Stimulated activated CD8-positive, alpha-beta memory T cell treated with anti-CD3 and anti-CD28 coated beads, Interleukin-4, amount 100 ng/mL, for 4 hours (primary cell): ENCODE data around the gene SORCS2.

Experiments used
- DNase-seq, 2 donors: peaks; one replicate each; pipeline ENCODE4 v3.0.0-alpha.2; 2020; ENCODE audit warnings: low read depth in 2 of 2, low spot score in 1 of 2

The SORCS2 gene

DNA sequence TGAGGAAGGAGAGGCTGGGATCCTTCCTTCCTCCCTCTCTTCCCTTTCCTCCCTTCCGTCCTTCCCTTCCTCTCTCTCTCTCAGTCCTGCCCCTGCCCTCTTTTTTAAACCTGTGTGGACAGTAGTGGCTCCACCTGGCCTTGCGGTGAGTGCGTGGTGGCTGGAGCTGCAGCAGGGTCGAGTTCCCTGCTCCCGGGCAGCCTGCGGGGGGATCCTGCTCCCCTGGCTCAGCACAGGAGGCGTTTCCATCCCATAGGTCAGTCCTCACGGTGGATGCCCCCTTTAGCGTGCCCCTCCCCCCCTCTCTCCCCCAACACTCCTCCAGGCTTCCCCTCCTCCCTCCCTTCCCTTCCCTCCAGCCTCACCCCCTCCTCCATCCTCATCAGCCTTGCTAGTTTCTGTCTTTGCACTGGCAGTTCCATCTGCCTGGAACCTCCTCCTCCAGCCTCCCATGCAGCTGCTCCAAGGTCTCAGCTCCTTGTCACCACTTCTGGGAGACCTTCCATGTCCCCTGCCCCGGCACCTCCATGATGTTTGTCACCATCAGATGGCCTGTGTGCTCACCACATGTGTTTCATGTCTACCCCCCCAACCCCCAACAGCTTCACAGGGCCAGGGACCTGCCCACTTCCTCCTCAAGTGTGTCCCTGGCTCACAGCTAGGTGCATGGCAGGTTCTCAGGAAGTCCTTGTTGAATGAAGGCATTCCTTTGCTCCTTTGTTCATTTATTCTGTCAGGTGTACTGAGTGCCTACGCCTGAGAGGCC is 174.0 kb downstream of the SORCS2 start:
- DNase-seq: no peak

DNA sequence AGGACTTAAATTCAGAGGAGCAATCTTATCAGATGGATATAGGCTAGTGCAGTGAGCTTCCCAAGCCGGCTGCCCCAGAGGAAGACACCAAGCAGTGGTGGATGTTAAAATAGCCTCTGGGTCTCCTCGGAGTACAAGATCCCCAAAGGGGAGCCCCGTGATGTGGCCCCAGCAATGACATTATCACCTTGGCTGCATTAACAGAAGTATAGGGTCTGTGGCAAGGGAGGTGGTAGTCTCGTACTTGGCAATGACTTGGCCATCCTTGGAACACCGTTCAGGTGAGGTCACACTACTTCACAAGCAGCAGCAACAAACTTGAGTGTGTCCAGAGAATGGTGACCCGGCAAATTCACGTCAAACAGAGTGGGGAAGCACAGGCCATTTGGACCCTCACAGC is 174.6 kb downstream of the SORCS2 start:
- DNase-seq: no peak

DNA sequence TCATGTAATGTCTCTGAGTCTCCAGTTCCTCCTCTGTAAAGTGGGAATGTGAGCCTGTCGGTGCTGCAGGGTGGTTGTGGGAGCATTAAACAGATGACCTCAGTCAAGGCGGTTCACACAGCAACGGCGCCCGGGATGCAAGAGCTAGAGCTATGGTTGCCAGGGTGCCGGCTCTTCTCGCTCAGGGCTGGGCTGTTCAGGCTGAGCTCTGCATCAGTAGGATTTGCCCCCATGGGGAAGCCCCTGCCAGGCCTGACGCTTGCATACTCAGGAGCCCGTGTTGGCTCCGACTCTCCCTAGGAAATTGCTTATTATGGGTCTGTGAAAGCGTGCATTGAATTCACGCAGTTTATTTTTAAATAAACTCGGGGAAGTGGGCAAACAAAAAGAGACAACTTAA is 175.1 kb downstream of the SORCS2 start:
- DNase-seq: no peak

DNA sequence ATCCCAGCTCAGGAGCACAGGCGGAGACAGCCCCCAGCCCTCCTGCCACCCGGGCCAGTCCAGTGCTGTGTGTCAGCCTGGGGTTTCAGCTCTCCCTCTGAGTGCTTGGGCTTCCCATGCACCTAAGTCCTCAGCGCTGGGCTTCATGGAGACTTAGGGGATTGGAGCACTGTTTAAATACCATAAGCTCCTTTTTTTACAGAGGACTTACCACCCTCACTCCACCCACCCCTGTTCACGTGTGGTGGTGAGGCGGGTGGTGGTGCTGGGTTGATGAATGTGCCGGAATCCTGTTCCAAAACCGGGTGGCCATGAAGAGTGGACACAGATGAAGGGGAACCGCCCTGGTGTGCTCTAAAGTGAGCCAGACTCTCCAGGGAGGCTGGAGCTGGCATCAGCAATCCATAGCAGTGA is 175.5 kb downstream of the SORCS2 start:
- DNase-seq: no peak

DNA sequence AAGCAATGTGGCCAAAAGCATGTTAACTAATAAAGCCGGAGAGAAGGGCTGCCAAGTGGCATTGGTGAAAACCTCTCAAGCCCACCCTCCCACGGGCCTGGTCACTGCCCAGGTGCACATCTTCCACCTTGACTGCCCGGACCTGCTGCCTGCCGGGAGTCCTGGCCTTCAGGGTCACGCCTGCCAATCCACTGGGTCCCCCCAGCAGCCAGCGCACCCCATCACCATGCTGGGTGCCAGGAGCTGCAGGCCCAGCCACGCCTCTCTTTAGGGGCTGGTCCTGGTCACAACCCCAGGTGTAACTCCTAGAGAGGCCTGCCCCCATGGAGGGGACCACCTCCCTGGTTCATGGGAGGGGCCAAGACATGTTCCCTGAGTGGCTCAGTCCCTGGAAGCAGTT is 176.0 kb downstream of the SORCS2 start:
- DNase-seq: no peak

DNA sequence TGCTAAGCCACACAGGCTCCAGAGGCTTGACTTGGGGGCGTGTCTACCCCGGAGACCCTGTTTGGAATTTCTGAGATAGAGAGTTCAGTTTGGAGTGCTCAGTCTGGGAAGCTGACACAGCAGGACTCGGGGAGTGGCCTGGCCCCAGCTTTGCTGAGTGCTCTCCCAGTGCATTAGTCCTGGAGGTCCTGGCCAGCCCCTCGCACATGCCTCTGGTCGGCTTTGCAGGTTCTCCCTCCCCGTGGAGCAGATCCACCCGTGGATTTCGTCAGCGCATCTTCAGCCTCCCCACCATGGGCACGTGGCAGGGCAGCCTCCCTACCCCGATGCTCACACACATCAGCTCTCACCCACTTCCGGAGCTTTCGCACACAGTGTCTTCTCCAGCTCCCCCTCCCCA is 177.2 kb downstream of the SORCS2 start:
- no peak for DNase-seq

DNA sequence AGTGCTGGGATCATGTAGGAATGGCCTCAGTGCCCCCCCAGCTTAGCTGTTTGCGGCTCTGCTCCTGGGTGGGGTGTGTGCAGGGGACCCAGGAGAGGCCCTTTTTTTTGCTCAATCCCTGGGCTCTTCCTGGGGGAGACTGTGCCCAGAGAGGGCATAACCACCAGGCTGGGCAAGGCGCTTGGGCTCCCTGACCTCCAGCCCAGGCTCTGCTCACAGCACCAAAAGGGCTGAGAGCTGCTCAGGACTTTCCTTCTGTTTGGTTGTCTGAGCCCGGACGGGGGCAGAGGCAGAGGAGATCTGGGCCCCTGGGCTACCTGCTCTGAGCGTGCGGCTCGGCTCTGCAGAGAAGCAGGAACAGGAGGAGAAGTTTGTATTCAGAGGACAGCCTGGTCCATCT is 177.7 kb downstream of the SORCS2 start:
- no peak for DNase-seq

DNA sequence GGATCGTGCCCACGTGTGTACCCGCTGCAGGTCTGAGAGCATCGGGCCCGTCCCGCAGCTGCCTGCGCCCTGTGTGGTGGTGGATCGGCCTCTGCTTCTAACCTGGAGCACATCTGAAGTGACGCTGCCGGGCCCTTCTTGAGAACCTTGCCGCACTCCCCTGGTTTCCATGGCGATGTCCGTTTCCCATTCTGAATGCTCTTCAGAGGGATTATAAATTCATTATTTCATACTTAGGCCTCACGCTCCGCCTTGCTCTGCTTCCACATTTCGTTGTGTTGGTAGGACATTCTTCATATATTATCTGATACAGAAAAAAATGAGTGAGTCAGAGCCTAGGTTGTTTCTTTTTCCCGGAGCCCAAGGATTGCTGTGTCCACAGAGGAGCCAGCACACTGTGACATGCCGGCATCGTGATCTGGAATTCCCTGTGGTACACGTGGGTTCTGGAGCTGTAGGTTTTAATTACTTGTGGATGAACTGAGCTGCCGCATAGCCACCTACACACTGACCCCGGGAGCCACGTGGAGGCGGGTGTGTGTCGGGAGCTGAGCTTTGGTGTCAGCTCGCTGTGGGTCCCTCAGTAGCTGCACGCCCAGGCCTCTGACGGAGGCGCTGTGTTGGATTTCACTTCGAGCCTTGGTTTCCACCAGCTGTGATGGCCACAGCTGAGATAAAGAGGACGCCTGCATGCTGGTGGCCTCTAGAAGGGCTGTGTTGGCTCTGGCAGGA is 179.0 kb downstream of the SORCS2 start:
- no peak for DNase-seq

DNA sequence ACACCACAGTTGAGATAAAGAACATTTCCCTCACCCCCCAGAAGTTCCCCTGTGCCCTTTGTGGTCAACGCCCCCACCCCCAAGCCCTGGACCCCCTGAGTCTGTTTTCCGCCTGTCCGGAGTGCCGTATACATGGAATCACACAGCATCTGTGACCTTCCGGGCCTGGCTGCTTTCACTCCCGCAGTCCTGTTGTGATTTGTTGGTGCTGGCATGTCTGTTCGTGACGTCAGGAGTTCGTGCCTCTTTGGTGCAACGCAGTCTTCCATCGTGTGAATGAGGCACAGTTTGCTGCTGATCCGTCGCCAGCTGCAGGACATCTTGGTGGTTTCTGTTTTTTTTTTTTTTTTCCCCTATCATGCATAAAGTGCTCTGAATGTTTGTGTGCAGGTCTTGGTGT is 180.3 kb downstream of the SORCS2 start:
- no peak for DNase-seq

DNA sequence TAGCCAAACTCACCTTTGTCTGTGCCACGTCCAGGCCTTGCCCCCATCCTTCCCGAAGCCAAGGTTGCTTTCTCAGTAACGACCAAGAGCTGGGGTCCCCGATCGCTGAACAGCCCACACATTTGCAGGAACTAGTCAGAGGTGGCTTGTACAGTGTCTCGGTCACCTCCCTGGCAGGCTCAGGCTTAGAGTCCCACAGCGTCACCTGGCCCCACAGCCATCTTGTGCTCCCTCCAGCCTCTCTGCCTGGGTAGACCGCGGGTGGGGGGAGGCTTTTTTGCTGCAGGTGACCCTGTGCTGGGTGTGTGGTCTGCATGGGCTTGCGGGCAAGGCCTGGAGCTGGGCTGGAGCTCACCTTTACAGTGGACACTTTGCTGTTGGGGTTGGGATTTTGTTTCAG is 182.2 kb downstream of the SORCS2 start:
- no peak for DNase-seq

DNA sequence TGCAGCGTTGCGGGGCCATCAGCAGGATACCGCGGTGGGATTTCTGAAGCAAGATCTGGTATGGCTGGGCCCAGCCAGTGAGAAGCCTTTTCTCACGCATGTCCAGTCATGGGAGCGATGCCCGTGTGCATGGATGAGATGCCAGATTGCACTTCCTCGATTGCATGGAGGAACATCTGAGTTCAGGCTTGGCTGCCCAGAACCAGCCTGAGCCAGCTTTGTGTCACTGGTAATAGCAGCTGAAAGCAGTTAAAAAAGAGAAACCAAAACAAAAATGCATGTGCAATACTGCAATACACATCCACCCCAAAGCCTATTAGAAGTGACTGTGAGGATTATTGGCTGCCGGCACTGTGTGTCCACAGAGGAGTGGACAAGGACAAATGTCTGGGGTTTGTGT is 183.1 kb downstream of the SORCS2 start:
- DNase-seq: no peak

DNA sequence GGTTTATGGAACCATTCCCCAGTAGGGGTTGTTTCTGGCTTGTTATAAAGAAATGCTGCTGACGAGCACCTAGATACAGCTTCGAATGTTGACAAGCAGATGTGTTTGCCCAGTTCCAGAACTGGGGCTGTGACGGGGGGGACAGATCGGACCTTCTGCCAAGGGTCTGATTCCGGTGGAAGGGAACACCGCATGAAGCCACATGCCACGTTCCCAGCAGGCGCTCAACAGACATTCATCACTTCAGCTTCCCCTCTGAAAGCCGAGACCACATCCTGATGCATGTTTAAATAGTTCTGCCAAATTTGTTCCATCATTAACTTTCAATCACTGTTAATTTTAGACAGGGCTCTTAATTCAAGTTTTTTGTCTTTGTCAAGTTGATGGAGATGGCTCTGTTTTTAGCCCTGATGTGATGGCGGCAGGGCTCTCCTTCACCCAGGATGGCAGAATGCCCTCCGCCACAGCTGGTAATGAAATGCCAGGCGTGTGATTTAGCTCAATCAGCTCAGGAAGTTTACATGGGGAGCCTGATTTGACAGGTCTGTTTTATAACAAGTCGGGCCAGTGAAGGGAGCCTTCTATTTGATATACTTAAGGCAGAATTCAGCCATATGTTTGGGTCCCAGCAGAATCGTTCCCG is 185.0 kb downstream of the SORCS2 start:
- DNase-seq: no peak

DNA sequence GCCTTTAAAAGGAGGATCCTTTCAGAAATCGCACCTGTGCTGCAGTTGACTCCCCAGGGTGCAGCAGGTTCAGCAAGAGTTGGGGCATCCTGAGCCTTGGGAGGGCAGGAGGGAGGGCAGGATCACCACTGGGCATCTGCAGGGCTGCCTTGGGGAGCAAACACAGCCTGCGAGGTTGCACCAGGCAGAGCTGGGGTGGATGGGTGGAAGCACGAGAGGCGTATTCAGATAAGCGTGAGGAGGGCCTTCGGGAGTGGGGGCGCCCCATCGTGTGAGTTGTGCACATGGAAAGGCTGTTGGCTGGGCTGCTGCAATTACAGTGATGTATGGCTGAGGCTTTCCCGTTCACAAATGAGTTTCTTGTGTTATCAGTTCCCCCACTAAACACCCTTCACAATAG is 186.8 kb downstream of the SORCS2 start:
- no peak for DNase-seq

DNA sequence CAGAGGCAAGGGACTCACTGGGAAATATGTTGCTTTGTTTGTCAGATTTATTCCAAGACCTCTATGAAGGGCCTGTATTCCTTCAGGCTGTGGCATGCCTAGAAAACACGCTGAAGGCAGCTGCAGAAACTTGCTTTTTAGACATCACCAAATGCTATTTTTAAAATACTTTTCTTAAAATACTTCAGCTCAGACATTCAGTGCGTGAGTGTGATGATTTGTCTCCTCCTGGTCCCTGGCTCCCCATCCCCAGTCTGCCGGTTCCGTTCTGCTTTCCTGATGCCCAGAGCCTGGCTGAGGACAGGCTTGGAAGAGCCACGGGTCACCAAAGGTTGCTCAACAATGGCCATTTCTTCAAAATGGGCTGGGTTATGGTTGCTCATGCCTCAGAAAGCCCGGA is 187.4 kb downstream of the SORCS2 start:
- no peak for DNase-seq

DNA sequence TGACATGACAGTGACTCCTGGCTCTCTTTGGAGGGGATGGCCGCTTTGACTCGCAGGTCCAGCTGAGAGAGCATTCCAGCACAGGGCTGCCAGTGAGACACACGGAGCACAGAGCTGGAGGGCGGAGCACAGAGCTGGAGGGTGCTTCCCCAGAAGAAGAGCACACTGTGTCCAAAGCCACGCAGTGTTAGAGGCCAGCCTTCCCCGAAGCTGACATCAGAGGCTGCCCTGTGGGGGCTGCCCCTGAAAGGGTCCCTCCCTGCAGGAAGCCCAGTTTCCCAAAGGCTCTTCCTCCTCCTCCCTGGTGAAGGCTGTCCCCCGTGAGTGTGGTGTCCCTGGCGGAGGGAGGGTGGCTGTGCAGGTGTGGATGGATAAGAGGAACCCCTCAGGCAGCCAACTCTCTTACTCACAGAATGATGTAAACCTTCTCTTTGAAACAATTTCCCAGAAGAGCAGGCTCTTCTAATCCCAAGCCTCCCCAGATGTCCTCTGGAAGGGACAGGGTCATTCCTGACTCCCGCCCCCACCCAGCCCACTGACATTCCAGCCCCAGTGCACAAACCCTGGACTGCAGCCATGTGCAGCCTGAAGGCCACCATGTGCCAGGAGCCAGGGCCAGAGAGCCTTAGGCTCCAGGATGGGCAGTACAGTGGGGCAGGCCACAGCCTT is 189.0 kb downstream of the SORCS2 start:
- DNase-seq: no peak

DNA sequence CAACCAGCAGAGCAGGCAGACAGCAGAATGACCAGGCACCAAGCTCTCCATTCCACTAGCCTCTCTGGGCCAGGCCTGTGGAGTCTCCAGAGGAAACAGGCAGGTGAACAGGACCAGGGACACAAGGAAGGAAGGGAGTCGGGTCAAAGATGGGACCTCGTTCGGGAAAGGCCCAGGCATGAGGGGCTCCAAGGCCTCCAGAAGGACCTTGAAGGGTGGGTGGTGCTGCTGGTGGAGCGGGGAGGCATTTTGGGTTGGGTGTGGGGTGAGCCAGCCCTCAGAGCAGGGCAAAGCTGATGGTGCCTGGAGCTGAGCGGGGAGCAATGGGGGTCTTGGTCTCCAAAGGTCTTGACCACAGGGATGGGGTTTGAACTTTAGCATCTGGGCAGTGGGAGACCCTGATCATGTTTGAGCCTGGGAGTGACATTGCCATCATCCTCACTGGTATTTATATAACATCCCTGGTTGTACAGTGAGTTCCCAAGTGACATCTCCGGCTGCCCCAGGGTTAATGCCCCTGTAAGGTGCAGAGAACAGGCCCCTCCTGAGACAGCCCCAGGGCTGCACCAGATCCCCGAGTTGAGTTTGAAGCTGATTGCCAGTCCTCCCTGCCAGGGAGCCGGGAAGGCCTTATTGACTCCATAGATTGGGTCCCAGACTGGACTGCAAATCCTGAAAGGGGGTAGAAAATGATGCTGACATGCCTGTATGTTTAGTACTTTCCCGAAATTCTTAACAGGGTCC is 189.7 kb downstream of the SORCS2 start:
- DNase-seq: no peak

DNA sequence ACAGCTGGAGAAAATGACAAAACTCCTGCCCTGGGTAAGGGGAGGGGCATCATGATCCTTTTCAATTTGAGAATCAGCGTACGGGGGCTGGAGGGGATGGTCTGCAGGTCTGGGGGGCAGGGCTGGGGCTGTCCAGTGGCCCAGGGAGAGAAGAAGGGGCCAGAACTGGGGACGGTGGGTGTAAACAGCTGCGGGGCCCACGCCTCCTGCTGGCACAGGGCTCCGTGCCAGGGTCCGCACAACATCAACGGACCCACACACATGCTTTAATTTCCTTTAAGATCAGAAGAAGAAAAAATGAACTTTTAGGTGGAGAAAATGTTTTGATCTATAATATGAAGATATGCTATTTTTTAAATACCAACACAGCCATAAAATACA is 190.3 kb downstream of the SORCS2 start:
- no peak for DNase-seq

DNA sequence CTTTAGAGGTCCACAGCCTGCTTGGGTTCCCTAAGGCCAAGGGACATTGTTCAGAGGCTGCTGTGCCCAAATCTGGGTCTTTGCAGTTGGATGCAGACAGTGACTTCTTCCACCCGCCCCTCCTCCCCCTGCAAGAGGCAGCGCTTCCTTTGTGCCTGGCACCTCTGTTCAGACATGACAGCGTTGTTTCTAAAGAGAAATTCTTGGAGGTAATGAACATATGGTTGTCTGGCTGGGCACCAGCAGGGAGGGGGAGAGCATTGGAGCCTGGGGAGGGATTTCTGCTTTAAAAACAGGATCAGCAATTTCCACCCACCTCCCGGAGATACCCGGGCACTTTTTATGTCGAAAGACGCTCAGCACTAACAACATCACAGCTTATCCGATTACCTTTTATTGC is 190.9 kb downstream of the SORCS2 start:
- no peak for DNase-seq

DNA sequence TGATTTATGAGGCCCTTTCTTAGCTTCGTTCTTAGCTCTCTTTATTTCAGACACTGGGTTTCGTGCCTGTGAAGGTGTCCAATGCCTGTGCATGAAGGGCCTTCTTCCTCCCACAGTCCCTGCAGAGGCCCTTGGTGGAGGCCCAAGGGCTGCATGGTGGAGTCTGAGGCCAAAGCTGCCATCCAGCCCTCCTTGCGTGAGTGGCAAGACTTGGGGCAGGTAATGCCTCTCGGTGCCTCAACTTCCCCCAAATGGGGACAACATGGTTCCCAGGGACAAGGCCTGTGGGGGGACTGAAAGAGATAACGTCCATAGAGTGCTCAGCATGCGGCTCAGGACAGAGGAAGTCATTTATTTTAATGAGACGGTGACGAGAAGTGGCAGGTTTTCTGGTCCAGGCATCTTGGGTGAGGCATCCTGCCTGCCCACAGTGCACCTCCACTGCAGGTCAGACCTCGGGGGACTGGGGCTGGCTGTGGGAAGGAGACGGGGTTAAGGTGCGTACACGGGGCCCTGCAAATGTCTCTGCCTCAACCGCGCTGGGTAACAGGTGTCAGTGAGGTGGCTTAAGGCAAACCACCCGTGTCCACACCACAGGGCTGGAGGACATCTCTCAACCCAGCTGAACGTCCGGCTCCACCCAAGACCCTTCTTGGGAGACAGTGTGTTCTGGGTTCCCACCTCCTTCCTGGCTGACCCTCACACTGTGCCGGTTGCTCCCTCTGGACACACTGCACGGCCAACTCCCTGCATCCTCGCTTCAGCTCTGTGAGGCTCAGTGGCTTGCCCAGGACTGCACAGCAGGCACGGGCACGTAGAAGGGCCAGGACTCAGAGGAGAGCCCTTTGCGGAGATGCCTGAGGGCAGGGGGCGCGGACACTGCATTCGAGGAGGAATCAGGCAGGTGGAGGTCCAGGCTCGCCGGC is 191.9 kb downstream of the SORCS2 start:
- DNase-seq: no peak
